NCI-H226 (cell line): ENCODE results near the gene RNF166.

ENCODE experiments used
- DNase-seq: peaks from one replicate; pipeline ENCODE4 v3.0.0-alpha.2; 2015

The RNF166 gene

GRCh38 chr16:88706229-88706964, at the start of gene RNF166, which contains the start of gene CTU2:
TSS of gene RNF166 (minus strand) at chr16:88706408. CDS start at chr16:88706325, 83 bp downstream.
TSS of gene CTU2 (plus strand) at chr16:88706503. CDS start at chr16:88706531, 28 bp downstream.
- DNase-seq, result peak; percentile 85

GRCh38 chr16:88754912-88755744, 48.9 kb upstream of the RNF166 start:
- peak; percentile 48 for DNase-seq

GRCh38 chr16:88754109-88754911, 48.1 kb upstream of the RNF166 start:
- no peak for DNase-seq

GRCh38 chr16:88753602-88754001, 47.4 kb upstream of the RNF166 start:
- DNase-seq, result no peak

- no peak for DNase-seq
These were observed 47.0 kb upstream of the RNF166 start for GRCh38 chr16:88753191-88753590.

- DNase-seq, result no peak
These were observed 46.3 kb upstream of the RNF166 start for GRCh38 chr16:88752386-88753002.

DNA sequence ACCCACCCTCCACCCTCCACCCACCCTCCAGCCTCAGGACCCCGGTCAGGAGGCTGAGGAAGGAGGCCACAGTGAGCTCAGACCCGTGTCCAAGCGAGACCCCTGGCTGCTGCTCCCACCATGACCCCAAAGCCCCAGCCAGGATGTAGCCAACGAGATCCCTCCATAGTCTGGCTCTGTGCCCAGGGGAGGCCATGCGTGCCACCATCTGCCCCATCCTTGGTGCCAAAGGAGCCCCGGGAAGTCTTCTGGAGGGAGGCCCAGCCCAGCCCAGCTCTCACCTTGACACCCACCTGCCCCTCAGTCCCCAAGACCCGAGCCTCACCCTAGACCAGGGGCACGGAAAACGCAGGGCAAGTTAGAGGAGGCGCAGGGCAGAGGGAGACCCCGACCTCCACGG, 44.6 kb upstream of the RNF166 start:
- no peak for DNase-seq

DNA sequence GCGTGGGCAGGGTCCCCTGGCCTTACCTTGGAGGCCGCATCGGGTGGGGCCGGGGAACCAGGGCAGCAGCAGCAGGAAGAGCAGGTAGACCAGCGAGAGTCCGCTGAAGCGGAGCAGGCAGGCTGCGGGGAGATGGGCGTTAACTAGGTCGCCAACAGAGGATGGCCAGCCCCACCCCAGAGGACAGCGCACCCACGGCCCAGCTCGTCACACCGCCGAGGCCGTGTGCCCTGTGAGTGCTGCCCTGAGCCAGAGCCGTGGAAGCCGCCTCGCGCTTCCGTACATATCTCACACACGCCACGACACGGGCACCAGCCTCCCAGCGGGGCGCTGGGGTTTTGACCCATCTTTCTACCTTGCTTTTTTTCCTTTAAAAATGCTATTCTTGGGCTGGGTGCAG, 43.1 kb upstream of the RNF166 start:
- DNase-seq, result no peak

DNA sequence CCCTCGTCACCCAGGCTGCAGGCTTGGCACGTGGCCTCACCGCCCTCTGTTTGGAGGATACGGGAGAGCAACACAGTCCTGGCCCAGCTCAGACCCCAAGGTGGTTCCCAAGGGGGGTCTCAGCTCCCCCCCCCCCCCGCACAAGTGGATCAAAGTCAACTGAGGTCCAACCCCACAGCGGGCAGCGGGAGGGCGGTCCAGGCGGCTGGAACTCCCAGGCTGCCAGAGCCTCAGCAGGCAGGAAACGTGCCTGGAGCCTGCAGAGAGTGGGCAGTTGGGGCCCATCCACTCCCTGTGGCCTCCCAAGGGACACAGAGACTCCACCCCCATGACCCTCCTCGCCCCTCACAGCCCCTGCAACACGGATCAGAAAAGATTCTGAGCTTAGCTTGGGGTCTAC, 42.2 kb upstream of the RNF166 start:
- DNase-seq, result no peak

- DNase-seq, result peak; percentile 46
These were observed 41.5 kb upstream of the RNF166 start for GRCh38 chr16:88747588-88748301.

DNA sequence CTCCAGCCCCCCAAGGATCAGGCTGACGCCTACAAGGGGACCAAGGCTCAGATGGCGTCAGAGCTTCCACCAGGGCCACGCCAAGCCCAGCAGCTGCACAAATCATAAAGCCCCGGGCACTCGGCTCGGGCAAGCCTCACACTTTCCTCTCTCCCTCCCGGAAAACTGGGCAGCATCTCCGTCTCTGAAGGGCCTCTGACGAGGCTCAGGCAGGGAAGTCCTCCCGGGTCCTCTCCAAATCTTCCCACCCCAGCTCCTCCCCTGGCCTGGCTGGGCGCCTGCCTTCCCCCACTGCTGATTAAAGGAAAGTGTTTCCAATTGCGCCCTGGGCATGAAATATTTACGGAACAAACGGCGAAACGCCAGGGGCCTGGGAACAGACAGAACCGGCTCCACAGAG, 40.3 kb upstream of the RNF166 start:
- no peak for DNase-seq

GRCh38 chr16:88744577-88745521, 38.6 kb upstream of the RNF166 start:
- no peak for DNase-seq

DNA sequence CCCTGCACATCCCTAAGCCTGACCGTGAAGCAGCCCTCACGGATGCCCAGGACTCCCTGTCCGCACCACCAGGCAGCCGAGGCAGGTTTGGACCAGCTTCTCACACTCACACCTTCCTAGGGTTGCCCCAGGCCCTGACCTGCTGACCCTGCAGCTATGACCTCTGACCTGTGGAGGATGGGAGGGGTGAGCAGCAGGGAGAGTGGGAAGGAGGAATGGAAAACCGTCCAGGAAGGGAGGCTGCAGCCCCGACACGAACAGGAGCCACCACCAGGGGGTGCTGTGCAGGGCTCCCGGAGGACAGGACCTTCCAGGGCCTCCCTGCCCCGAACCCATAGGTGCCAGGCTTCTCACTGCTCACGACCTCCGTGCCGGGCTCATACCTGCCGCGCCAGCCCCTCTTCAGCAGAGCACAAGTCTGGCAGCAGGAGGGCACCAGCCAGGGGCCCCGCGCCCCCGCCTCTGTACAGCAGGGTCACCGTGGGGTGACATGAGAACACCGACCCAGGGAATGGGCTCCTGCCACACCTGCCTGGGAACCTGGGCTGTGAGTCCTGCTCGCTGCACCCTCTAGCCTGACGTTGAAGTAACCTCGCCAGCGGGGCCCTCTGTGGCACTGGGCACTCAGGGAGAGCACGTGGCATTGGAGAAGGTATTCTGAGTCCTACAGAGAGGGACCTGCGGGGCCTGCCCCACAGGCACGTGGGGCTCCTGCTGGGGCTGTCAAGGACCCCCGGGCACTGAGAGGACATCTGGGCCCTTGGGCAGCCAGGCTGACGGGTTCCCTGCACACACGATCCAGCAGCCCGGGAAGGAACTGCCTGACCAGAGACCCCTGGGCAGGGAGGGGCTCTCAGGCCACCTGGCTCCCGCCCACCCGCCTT, 37.7 kb upstream of the RNF166 start:
- no peak for DNase-seq

- DNase-seq, result no peak
These were observed 36.8 kb upstream of the RNF166 start for GRCh38 chr16:88742896-88743605.

DNA sequence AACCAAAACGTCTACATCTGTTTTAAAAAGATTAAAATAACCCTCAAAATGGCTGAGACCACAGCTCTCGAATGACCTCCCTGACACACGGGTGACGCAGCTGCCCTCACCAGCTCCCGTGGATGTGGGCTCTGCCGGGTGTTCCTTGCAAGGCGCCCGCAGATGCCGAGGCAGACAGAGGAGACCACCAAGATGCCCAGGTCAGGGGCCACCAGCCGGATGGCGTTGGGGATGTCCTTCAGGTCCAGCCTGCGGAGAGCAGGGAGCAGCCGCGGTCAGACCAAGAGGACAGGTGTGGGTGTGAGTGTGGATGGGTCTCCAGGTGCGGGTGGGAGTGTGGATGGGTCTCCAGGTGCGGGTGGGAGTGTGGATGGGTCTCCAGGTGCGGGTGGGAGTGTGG, 35.2 kb upstream of the RNF166 start:
- no peak for DNase-seq

GRCh38 chr16:88740727-88741055, 34.5 kb upstream of the RNF166 start:
- no peak for DNase-seq

- no peak for DNase-seq
These were observed 33.9 kb upstream of the RNF166 start for GRCh38 chr16:88739977-88740726.

GRCh38 chr16:88739139-88739976, 33.1 kb upstream of the RNF166 start:
- DNase-seq, result no peak
